Measurements from ENCODE around the gene SIK2. TPM values are rescaled to one million over a fixed set of nuclear protein-coding genes. Genes with fewer than 3 reads are reported as not detected.

Gene SIK2
- total RNA-seq, 1 donor from 2014 or later, result 15.1 TPM

DNA sequence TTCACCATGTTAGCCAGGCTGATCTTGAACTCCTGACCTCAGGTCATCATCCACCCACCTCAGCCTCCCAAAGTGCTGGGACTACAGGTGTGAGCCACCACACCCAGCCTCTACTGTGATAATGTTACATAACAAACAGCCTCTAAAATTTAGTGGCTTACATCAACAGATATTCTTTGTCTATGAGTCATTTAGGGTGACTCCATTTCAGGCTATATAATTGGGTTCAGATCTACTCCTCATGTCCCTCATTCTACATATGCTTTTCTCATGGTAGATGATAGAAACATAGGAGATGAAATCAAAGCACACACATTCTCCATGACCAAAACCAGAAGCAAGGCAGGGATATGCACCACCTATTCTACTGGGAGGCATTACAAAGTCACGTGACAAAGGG lies 72.7 kb downstream of the SIK2 start:
- no peak for DNase-seq
- intact Hi-C loops (cut with DNase I), result loop anchor here (5.0 kb wide), 1 partner anchor 43 kb away; no protein-coding TSS in a partner anchor
- no peak for ATAC-seq (ENCODE audit: poor library complexity)

DNA sequence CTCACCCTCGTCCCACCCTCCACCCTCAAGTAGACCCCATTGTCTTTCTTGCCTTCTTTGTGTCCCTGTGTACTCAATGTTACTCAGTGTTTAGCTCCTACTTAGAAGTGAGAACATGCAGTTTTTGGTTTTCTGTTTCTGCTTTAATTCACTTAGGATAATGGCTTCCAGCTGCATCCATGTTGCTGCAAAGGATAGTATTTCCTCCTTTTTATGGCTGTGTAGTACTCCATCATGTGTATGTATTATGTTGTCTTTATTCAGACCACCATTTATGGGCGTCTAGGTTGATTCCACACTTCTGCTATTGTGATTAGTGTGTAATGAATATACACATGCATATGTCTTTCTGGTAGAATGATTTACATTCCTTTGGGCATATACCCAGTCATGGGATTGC lies 73.6 kb downstream of the SIK2 start:
- intact Hi-C loops (cut with DNase I), result loop anchor here (5.0 kb wide), 1 partner anchor 44 kb away; no protein-coding TSS in a partner anchor
- DNase-seq (no peak), ATAC-seq (ENCODE audit: poor library complexity) (no peak)

DNA sequence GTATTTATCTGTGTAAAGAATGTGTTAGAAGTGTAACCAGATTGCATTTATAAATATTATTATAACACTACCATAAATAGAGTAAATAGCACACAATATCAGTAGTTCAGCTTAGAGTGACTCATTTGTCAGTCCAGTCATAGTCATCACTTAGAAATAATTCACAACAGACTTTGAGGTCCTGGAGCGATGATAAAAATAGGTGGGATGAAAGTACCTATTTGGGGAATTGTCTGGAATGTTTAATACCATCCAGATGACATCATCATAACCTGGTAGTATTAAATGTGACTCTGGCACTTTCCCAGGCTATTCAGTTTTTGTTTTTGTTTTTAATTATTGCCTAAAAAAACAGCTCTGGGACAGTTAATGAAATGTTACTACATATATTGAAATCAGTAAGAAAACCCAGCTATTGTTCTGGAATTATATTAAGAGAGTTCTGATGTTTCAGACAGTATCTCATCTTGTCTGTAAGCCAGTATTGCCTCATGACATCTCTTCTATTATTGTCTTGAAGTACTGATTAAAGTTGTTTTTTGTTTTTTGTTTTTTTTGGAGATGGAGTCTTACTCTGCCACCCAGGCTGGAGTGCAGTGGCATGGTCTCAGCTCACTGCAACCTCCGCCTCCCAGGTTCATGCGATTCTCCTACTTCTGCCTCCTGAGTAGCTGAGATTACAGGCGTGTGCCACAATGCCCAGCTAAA lies 74.8 kb downstream of the SIK2 start:
- peak; percentile 40 for ATAC-seq (ENCODE audit: poor library complexity)
- DNase-seq, result no peak
- intact Hi-C loops (cut with DNase I), result loop anchor here (5.0 kb wide), 1 partner anchor 45 kb away; no protein-coding TSS in a partner anchor

DNA sequence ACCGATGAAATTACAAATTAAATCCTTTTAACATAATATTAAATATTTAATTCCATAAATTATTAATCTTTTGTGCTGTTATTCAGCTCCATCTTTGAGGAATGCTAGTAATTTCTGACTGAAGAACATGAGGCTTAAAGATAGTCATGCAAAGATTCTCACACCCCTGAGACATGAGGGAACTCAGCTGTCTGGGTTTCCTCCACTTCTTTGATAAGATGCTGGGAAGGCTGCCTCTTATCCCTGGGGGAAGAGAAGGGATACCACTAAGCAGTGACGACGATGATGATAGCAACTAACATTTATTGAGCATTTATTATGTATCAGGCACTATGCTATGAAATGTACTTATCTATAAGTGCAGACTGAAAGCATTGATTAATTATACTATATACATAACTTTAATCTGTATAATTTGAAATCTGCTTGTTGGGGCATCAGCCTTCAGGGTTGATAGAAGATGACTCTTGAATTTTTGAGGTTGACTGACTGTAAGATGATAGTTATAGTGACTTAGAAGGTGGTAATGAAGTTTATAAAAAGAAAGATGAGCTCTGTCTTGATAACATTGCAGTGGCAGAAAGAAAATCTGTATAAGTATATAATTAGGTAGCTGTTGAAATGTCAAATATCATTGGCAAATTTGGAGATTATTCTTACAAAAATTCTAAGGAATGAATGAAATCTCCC lies 78.4 kb downstream of the SIK2 start:
- intact Hi-C loops (cut with DNase I), result no loop called here
- no peak for DNase-seq
- ATAC-seq (ENCODE audit: poor library complexity), result no peak

DNA sequence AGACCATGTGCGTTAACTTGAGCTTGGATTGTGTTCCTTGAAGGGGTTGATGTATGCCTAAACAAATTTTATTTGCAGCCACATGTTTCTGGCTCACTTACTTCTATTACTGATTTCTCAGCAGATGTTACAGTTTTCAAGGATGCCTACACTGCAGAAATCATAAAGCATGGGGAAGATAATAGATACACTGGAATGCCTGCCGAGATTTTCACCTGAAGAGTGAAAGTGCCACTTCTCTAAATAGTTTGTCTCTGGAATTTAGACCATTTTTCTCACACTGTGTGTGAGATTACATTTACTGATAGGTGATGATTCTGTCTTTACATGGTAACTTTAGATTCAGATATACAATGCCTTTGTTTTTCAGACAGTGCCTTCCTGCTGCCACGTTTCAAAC lies 81.6 kb downstream of the SIK2 start:
- ATAC-seq (ENCODE audit: poor library complexity), result no peak
- intact Hi-C loops (cut with DNase I), result no loop called here
- DNase-seq, result no peak

DNA sequence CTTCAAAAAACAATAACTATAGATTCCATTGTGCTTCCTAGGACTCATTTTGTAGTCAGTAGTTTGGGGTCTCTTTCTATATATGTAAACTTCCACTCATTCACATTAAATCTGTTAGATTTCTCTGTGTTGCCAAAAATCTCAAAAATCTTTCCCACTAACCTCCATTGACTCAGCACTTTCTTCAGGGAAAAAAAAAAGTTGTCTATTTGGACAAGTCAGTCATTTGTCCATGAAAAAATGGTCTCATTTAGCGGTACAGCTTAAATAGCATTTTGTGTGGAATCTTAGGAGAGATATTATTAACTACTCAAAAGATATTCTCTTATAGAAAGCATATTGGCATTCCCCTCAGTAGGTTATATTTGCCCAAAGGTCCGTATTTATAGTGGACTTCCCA lies 82.0 kb downstream of the SIK2 start:
- ATAC-seq (ENCODE audit: poor library complexity) (no peak), DNase-seq (no peak)
- intact Hi-C loops (cut with DNase I), result no loop called here

DNA sequence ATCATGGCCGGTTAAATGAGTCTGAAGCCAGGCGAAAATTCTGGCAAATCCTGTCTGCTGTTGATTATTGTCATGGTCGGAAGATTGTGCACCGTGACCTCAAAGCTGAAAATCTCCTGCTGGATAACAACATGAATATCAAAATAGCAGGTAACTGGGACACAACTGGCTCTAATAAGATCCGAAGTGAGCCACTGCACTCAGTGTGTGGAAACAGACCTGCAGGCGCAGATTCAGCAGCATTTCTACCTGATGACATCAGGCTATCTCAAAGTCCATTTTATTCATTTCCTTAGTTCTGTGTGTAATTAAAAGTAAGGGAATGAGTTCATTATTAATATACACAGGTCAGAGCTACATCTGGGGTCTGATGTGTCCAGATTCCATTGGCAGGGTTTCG lies 85.8 kb downstream of the SIK2 start:
- ATAC-seq (ENCODE audit: poor library complexity) (no peak), DNase-seq (no peak)
- intact Hi-C loops (cut with DNase I), result no loop called here

DNA sequence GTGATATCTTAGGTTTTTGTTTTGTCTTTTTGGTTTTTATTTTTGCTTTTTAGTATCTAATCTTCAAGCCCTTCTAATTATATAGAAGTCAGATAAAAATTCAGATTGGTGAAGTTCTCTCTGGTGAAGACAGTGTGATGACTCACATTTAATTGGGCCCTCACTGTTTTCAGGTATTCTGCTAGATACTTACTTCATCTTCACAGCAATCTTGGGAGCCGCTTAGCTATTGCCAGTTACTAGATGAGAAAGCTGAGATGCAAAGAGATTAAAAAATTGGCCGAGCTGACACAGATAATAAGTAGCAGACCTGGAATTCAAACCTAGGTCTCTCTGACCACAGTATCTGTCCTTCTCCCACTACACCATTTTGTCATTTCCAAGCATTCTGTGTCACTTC lies 88.9 kb downstream of the SIK2 start:
- intact Hi-C loops (cut with DNase I), result loop anchor here (5.0 kb wide), 1 partner anchor 34 kb away; no protein-coding TSS in a partner anchor
- DNase-seq (no peak), ATAC-seq (ENCODE audit: poor library complexity) (no peak)

DNA sequence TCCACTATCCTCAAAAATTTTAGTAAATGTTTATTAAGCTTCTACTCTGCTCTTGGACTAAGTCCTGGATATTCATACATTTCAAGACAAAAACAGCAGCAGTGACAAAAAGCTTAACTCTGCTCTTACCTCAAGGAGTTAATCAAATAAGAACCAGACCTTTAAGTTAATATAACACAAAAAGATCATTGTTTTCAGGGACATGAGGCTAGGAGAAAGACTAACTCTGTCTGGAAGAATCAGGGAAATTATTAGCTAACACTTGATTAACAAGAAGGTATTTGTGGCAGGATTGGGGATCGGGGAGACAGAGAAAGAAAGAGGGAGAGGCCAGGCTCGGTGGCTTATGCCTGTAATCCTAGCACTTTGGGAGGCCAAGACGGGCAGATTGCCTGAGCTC lies 89.5 kb downstream of the SIK2 start:
- no peak for ATAC-seq (ENCODE audit: poor library complexity)
- intact Hi-C loops (cut with DNase I), result loop anchor here (5.0 kb wide), 1 partner anchor 34 kb away; no protein-coding TSS in a partner anchor
- DNase-seq, result no peak

DNA sequence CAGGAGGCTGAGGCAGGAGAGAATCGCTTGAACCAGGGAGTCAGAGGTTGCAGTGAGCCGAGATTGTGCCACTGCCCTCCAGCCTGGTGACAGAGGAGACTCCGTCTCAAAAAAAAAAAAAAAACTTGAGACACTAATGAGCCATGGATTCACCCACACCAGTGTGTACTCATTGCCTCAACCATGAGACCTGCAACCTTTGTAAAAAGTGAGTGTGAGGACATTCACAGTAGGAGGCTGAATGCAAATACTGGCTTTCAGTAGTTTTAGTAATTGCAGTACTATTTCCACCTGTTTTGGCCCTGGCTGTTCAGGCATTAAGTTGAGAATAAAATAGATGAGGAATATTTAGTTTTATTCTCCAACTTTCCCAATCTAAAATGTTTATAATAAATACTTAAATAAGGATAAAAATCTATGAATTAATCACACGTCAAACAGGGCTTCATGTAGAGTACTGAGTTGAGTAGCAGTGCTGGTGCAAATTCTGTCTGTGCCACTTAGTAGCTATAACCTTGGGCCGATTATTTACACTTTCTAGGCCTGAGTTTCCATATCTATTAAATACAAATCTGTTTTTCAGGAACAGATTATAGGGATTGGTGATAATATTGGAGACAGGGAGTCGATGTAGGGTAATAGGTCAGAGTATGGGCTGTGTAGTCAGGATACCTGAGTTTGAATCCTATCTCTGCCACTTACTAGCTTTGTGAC lies 91.1 kb downstream of the SIK2 start:
- intact Hi-C loops (cut with DNase I), result loop anchor here (5.0 kb wide), 1 partner anchor 36 kb away; no protein-coding TSS in a partner anchor
- no peak for ATAC-seq (ENCODE audit: poor library complexity)
- no peak for DNase-seq

DNA sequence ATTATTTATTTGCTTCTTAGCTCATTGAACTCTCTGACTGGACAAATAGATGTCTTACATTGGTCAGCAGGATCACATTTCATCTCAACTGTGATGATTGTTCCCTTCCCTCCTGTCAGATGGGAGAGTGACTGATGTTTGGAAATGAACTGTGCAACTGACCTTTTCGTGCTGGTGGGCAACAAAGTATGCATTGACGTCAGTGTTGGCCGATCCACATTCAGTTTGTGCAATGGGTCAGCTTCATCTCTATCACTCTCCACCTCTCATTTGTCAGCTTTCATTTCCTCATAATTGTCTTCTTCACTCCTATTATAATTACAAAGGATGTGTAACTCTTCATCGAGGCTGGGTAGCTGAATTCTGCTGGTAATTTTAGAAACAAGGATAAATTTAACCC lies 92.6 kb downstream of the SIK2 start:
- peak; percentile 37 for DNase-seq
- peak; percentile 28 for ATAC-seq (ENCODE audit: poor library complexity)
- intact Hi-C loops (cut with DNase I), result loop anchor here (5.0 kb wide), 1 partner anchor 38 kb away; no protein-coding TSS in a partner anchor

DNA sequence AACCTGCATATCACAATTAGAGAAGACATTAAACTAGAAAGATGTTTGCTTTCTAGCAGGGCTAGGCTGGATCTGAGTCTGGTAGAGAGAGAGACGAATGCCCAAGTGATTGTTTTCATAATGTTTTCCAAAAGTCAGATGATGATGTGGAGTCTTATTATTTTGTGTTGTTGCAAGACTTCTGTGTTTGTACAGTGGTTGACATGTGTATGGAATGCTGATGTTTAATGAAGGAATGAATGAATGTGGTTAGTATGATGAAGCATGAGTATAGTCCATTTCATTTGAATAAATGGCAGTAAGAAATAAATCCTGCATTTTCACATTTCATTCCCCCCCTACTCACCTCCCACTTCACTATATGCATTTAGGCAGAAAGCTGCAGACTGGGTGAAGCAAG lies 94.3 kb downstream of the SIK2 start:
- DNase-seq (no peak), ATAC-seq (ENCODE audit: poor library complexity) (no peak)
- intact Hi-C loops (cut with DNase I), result no loop called here

DNA sequence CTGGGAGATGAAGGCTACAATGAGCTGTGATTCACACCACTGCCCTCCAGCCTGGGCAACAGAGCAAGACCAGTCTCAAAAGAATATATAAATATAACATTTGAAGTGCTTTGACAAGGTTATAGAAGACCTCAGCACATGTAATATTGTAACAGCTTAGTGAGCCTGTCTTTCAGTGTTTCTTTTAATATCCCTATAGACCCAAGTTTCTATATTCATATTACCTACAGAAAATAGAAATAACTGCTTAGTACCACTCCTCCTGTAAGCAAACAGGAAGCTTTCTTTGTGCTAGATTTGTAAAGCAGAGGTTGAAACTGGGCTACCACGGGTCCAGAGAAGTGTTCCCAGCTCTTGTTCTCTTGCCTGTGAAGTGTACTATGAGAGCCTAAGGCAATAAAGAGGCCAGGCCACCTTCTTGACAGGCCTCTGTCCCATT lies 95.7 kb downstream of the SIK2 start:
- ATAC-seq (ENCODE audit: poor library complexity), result no peak
- no peak for DNase-seq
- intact Hi-C loops (cut with DNase I), result no loop called here

DNA sequence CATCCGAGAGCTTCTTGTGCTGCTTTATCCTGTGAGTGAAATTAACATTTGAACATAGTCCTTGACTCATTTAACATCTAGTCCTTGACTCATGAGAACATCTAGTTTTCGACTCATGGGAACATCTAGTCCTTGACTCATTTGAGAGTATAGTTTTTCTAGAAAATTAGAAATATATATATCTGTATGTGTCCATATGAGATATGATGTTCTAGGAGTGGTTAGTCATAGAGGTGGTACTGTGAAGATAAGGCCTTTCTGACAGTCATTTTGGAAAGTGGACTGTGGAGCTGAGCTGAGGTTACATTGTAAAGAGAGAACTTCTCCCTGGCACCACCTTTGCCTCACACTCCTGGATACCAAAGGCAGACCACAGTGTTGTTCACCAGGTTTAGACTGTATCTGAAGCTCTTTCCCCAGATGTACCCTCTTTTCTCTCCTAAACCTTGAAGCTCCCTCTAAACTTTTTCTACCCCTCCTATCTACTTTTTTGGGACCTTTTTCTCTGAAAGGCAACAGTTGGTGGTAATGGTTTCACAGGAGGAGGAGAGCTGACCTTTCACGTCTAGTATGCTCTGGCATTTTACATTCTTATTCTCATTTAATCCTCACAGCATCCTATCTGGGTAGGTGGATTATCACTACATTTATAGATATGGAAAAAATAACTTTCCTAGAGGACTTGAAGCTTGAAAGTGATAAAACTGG lies 96.8 kb downstream of the SIK2 start:
- ATAC-seq (ENCODE audit: poor library complexity), result no peak
- no peak for DNase-seq
- intact Hi-C loops (cut with DNase I), result no loop called here

DNA sequence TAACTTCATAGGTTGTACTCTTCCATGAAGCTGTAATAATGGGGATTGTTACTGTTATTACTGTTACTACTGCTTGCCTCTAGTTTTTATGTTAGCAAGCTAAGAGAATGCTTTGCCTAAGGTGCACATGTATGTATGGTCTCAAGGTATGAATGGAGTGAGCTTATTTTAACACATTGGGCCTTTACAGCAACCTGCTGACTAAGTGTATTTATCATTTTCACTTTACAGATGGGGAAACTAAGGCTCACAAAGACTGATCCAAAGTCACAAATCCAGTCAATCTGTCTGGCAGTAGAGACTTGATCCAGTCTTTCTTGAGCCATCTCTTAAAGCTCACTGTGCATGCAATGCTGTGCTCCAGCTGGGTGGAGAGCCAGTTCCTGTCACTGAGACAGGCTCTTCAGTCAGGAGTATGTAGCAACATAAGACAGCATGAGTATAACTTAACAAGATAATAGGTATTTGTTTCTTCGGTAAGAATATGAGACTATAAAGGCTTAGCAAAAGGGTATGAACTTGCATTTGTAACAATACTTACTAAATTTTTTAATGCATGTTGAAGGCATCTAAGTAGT lies 97.4 kb downstream of the SIK2 start:
- no peak for ATAC-seq (ENCODE audit: poor library complexity)
- intact Hi-C loops (cut with DNase I), result no loop called here
- DNase-seq, result no peak

DNA sequence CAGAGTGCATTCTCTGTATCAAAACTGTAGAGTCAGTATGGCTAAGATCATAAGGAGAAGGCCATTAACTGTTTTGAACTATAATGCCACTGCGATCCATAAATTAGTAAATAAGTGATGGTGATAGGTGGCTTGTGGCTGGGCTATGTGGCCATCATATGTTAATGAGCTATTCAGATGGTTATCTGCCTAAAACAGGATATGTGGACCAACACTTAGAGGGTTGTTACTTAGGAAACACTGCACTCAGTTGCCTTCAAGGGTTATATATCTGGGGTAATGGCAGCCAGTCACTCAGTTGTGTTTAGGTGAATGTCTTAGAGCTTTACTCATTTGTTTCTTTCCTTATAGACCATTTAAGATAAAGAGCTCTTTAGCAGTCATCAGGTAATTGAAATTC lies 97.9 kb downstream of the SIK2 start:
- DNase-seq (no peak), ATAC-seq (ENCODE audit: poor library complexity) (no peak)
- intact Hi-C loops (cut with DNase I), result no loop called here

DNA sequence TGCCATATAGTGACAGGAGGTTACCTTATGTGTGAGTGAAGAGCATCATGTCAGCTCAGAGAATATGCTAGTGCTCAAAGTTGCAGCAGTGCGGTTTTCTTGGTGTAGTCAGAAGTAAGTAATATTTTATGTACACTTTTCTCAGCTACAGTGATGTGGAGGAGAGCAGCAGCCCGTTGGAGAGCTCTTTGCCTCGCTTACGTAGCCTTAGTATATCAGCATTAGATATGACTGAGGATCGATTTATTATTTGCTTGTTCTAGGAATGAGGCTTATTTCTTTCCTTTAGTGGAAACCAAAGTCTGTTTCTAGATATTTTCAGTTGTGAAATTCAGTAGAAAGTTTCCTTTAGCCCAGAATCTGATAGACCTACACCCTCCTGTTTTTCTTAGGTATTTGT lies 100.4 kb downstream of the SIK2 start:
- DNase-seq, result no peak
- no peak for ATAC-seq (ENCODE audit: poor library complexity)
- intact Hi-C loops (cut with DNase I), result no loop called here

DNA sequence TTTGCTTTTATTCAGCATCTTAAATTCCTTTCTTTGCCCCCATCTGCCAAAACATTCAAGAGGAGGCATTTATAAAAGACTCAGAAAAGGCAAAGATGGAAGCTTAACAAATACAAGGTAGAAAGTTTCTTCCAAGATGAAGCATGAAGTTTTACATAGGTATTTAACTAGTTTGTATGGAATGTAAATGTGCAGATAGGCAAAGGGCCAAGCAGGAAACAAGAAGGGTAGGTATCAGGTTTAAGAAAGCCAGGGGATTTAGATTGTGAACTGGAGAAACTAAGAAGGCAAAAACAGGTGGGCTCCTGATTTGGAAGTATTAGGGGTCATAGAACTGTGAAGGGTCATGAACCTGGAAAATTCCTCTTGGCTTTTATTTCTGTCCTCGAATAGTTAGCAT lies 101.3 kb downstream of the SIK2 start:
- DNase-seq (no peak), ATAC-seq (ENCODE audit: poor library complexity) (no peak)
- intact Hi-C loops (cut with DNase I), result no loop called here

Data from Right ventricle myocardium superior (tissue), 1 donor.